ENCODE data around the gene WNK3. TPM values are rescaled to one million over a fixed set of nuclear protein-coding genes. Genes with fewer than 3 reads are reported as not detected.

Gene WNK3
- polyA plus RNA-seq, 3 donors, result not detected

- TF ChIP-seq CTCF (IDR thresholded peaks at IDR 0.05), result no peak
- no peak overlapping the region for H3K27ac Mint-ChIP-seq
- no peaks in the 10 kb centered on the region for H3K36me3 Mint-ChIP-seq
- H3K79me2 ChIP-seq (ENCODE audit: insufficient read depth, low read length), result no peaks in the 10 kb centered on the region
- intact Hi-C loops (cut with micrococcal nuclease), result no loop called here
- peaks cover 0 to 11% (median 3%) of the 10 kb centered on the region in 3 donors for H3K27me3 Mint-ChIP-seq (ENCODE audit: low read depth in 3 of 3)
- H4K20me1 ChIP-seq (ENCODE audit: insufficient read depth, low read length), result no peaks in the 10 kb centered on the region
- H3K4me1 Mint-ChIP-seq, result no peaks in the 10 kb centered on the region
- no CpG with 5 or more reads among the region's 2 CpGs for WGBS (ENCODE audit: insufficient coverage)
- no peak for DNase-seq
- no peak overlapping the region for H3K4me2 ChIP-seq (replicated peaks; ENCODE audit: extremely low read depth, low read length, poor library complexity, severe bottlenecking)
- H3K36me3 ChIP-seq (replicated peaks in 1 of 2; ENCODE audit: control insufficient read depth in 1 of 2, insufficient read depth in 2 of 2, low read length in 2 of 2), result no peaks in the 10 kb centered on the region
- H3K9me3 Mint-ChIP-seq, result no peaks in the 10 kb centered on the region
- H3K9me3 ChIP-seq (replicated peaks in 1 of 2; ENCODE audit: control insufficient read depth in 1 of 2, insufficient read depth in 1 of 2, low read length in 2 of 2), result no peaks in the 10 kb centered on the region
- no peaks in the 10 kb centered on the region for H3K27me3 ChIP-seq (ENCODE audit: control insufficient read depth in 2 of 2, insufficient read depth in 2 of 2, low read length in 2 of 2)
- H3K9ac ChIP-seq (ENCODE audit: insufficient read depth, low read length, poor library complexity, severe bottlenecking), result no peak overlapping the region
- no peaks in the 10 kb centered on the region for H3K4me1 ChIP-seq (ENCODE audit: control insufficient read depth in 1 of 2, insufficient read depth in 2 of 2, low read length in 2 of 2)
- no peak overlapping the region for H3K4me3 ChIP-seq (replicated peaks in 1 of 3; ENCODE audit: low read depth in 2 of 3, low read length in 3 of 3)
- no peak overlapping the region for H3K27ac ChIP-seq (ENCODE audit: low read depth in 1 of 2, low read length in 2 of 2)
- no peak overlapping the region for H2AFZ ChIP-seq (ENCODE audit: insufficient read depth, low read depth, low read length, poor library complexity, severe bottlenecking)
- no peak overlapping the region for H3K4me3 Mint-ChIP-seq
Observed at GRCh38 chrX:54294306-54294705, 63.5 kb downstream of the WNK3 start.

GRCh38 chrX:54292755-54293154 lies 65.1 kb downstream of the WNK3 start:
- Histone ChIP-seq H3K9ac (ENCODE audit: insufficient read depth, low read length, poor library complexity, severe bottlenecking) (no peak overlapping the region), H3K4me3 (replicated peaks in 1 of 3; ENCODE audit: low read depth in 2 of 3, low read length in 3 of 3) (no peak overlapping the region), H3K4me1 (ENCODE audit: control insufficient read depth in 1 of 2, insufficient read depth in 2 of 2, low read length in 2 of 2) (no peaks in the 10 kb centered on the region), H3K79me2 (ENCODE audit: insufficient read depth, low read length) (no peaks in the 10 kb centered on the region), H4K20me1 (ENCODE audit: insufficient read depth, low read length) (no peaks in the 10 kb centered on the region), H3K9me3 (replicated peaks in 1 of 2; ENCODE audit: control insufficient read depth in 1 of 2, insufficient read depth in 1 of 2, low read length in 2 of 2) (no peaks in the 10 kb centered on the region), H2AFZ (ENCODE audit: insufficient read depth, low read depth, low read length, poor library complexity, severe bottlenecking) (no peak overlapping the region), H3K27ac (ENCODE audit: low read depth in 1 of 2, low read length in 2 of 2) (no peak overlapping the region), H3K27me3 (ENCODE audit: control insufficient read depth in 2 of 2, insufficient read depth in 2 of 2, low read length in 2 of 2) (no peaks in the 10 kb centered on the region), H3K4me2 (replicated peaks; ENCODE audit: extremely low read depth, low read length, poor library complexity, severe bottlenecking) (no peak overlapping the region), H3K36me3 (replicated peaks in 1 of 2; ENCODE audit: control insufficient read depth in 1 of 2, insufficient read depth in 2 of 2, low read length in 2 of 2) (no peaks in the 10 kb centered on the region)
- Mint-ChIP-seq H3K27me3 (ENCODE audit: low read depth in 3 of 3) (peaks cover 0 to 10% (median 3%) of the 10 kb centered on the region in 3 donors), H3K9me3 (no peaks in the 10 kb centered on the region), H3K4me3 (no peak overlapping the region), H3K27ac (no peak overlapping the region), H3K36me3 (no peaks in the 10 kb centered on the region), H3K4me1 (no peaks in the 10 kb centered on the region)
- no peak for DNase-seq
- TF ChIP-seq CTCF (IDR thresholded peaks at IDR 0.05), result no peak
- WGBS (ENCODE audit: insufficient coverage), result no CpG with 5 or more reads among the region's 2 CpGs
- intact Hi-C loops (cut with micrococcal nuclease), result no loop called here

Data from CD14-positive monocyte (primary cell).